GM12875 (cell line): Measurements from ENCODE around the gene CDH8.

Experiments
- H3K4me3 ChIP-seq: one replicate; pipeline ENCODE4 v1.5.1; 2011; ENCODE audit warnings: low read depth, low read length, control low read depth
- CTCF ChIP-seq: IDR thresholded peaks from 2 replicates; pipeline ENCODE4 v1.5.1; 2011; ENCODE audit warnings: low read depth, mild to moderate bottlenecking, control low read depth, inconsistent platforms, low read length, moderate library complexity, borderline replicate concordance; ENCODE audit not compliant: insufficient read depth

Gene CDH8

GRCh38 chr16:62034231-62035114, 1.8 kb downstream of the CDH8 start:
- H3K4me3 ChIP-seq, result no peak overlapping the region
- TF ChIP-seq CTCF, result no peak

GRCh38 chr16:62033065-62033464, 3.2 kb downstream of the CDH8 start:
- no peak overlapping the region for H3K4me3 ChIP-seq
- no peak for TF ChIP-seq CTCF

- TF ChIP-seq CTCF, result no peak
- H3K4me3 ChIP-seq, result no peak overlapping the region
These were observed 6.3 kb downstream of the CDH8 start for GRCh38 chr16:62029947-62030346.

GRCh38 chr16:62022688-62023087, 13.6 kb downstream of the CDH8 start:
- no peak for TF ChIP-seq CTCF
- H3K4me3 ChIP-seq, result no peak overlapping the region

GRCh38 chr16:62021161-62021581, 15.1 kb downstream of the CDH8 start:
- no peak for TF ChIP-seq CTCF
- no peak overlapping the region for H3K4me3 ChIP-seq

GRCh38 chr16:62020681-62021080, 15.6 kb downstream of the CDH8 start:
- H3K4me3 ChIP-seq, result no peak overlapping the region
- TF ChIP-seq CTCF, result no peak

- no peak overlapping the region for H3K4me3 ChIP-seq
- no peak for TF ChIP-seq CTCF
These were observed 16.4 kb downstream of the CDH8 start for GRCh38 chr16:62019851-62020250.
